Measurements from ENCODE around the gene CLDN12. TPM values are rescaled to one million over a fixed set of nuclear protein-coding genes. Genes with fewer than 3 reads are reported as not detected.

The CLDN12 gene
- total and polyA plus RNA-seq, 2 donors from 2014 or later, result 23.9 to 43.8 TPM

- Histone ChIP-seq H3K27me3 (ENCODE audit: control insufficient read depth, insufficient read depth, low read length) (no peaks in the 10 kb centered on the region), H3K9ac (ENCODE audit: low read length in 3 of 3) (no peak overlapping the region), H3K9me3 (ENCODE audit: control insufficient read depth in 2 of 3, insufficient read depth in 1 of 3, low read length in 3 of 3) (no peaks in the 10 kb centered on the region), H3K36me3 (ENCODE audit: control insufficient read depth in 2 of 3, insufficient read depth in 3 of 3, low read length in 3 of 3) (peaks cover 0 to 3% (median 2%) of the 10 kb centered on the region in 3 donors), H3K27ac (ENCODE audit: low read depth in 2 of 2, low read length in 2 of 2) (no peak overlapping the region), H3K4me1 (ENCODE audit: control insufficient read depth in 2 of 3, insufficient read depth in 2 of 3, low read depth in 1 of 3, low read length in 3 of 3) (no peaks in the 10 kb centered on the region), H3K4me3 (ENCODE audit: low read length in 3 of 3) (no peak overlapping the region)
- TF ChIP-seq CTCF (IDR thresholded peaks at IDR 0.05; ENCODE audit: borderline replicate concordance, extremely low read depth, insufficient read depth), result no peak
- DNase-seq (no peak), FAIRE-seq (no peak)
- intact Hi-C loops (cut with DNase I), result no loop called here
Observed at GRCh38 chr7:90404777-90405176, 1.5 kb downstream of the CLDN12 start.

- no peaks in the 10 kb centered on the region for H3K9me3 ChIP-seq (ENCODE audit: control insufficient read depth in 2 of 3, insufficient read depth in 1 of 3, low read length in 3 of 3)
- H3K9ac ChIP-seq (ENCODE audit: low read length in 3 of 3), result no peak overlapping the region
- H3K4me3 ChIP-seq (ENCODE audit: low read length in 3 of 3), result no peak overlapping the region
- peaks cover 0 to 6% (median 2%) of the 10 kb centered on the region in 3 donors for H3K36me3 ChIP-seq (ENCODE audit: control insufficient read depth in 2 of 3, insufficient read depth in 3 of 3, low read length in 3 of 3)
- DNase-seq (no peak), FAIRE-seq (no peak)
- no peaks in the 10 kb centered on the region for H3K27me3 ChIP-seq (ENCODE audit: control insufficient read depth, insufficient read depth, low read length)
- no peak overlapping the region for H3K27ac ChIP-seq (ENCODE audit: low read depth in 2 of 2, low read length in 2 of 2)
- intact Hi-C loops (cut with DNase I), result no loop called here
- no peak for TF ChIP-seq CTCF (IDR thresholded peaks at IDR 0.05; ENCODE audit: borderline replicate concordance, extremely low read depth, insufficient read depth)
- H3K4me1 ChIP-seq (ENCODE audit: control insufficient read depth in 2 of 3, insufficient read depth in 2 of 3, low read depth in 1 of 3, low read length in 3 of 3), result peaks cover 0 to 5% (median 0%) of the 10 kb centered on the region in 3 donors
Observed at GRCh38 chr7:90407484-90407821, 4.2 kb downstream of the CLDN12 start.

- H3K9me3 ChIP-seq (ENCODE audit: control insufficient read depth in 2 of 3, insufficient read depth in 1 of 3, low read length in 3 of 3), result no peaks in the 10 kb centered on the region
- peaks cover 0 to 13% (median 6%) of the 10 kb centered on the region in 3 donors for H3K36me3 ChIP-seq (ENCODE audit: control insufficient read depth in 2 of 3, insufficient read depth in 3 of 3, low read length in 3 of 3)
- peaks cover 0 to 10% (median 0%) of the 10 kb centered on the region in 3 donors for H3K4me1 ChIP-seq (ENCODE audit: control insufficient read depth in 2 of 3, insufficient read depth in 2 of 3, low read depth in 1 of 3, low read length in 3 of 3)
- no peaks in the 10 kb centered on the region for H3K27me3 ChIP-seq (ENCODE audit: control insufficient read depth, insufficient read depth, low read length)
- intact Hi-C loops (cut with DNase I), result no loop called here
- no peak overlapping the region for H3K9ac ChIP-seq (ENCODE audit: low read length in 3 of 3)
- no peak overlapping the region for H3K4me3 ChIP-seq (ENCODE audit: low read length in 3 of 3)
- H3K27ac ChIP-seq (ENCODE audit: low read depth in 2 of 2, low read length in 2 of 2), result no peak overlapping the region
- TF ChIP-seq CTCF (IDR thresholded peaks at IDR 0.05; ENCODE audit: borderline replicate concordance, extremely low read depth, insufficient read depth), result no peak
- FAIRE-seq (no peak), DNase-seq (no peak)
Observed at GRCh38 chr7:90408142-90408541, 4.9 kb downstream of the CLDN12 start.

- Histone ChIP-seq H3K9ac (ENCODE audit: low read length in 3 of 3) (no peak overlapping the region), H3K4me1 (ENCODE audit: control insufficient read depth in 2 of 3, insufficient read depth in 2 of 3, low read depth in 1 of 3, low read length in 3 of 3) (peaks cover 0 to 17% (median 0%) of the 10 kb centered on the region in 3 donors), H3K9me3 (ENCODE audit: control insufficient read depth in 2 of 3, insufficient read depth in 1 of 3, low read length in 3 of 3) (no peaks in the 10 kb centered on the region), H3K27ac (ENCODE audit: low read depth in 2 of 2, low read length in 2 of 2) (peak overlapping the region in 1 of 2 donors; percentile 25), H3K4me3 (ENCODE audit: low read length in 3 of 3) (no peak overlapping the region), H3K36me3 (ENCODE audit: control insufficient read depth in 2 of 3, insufficient read depth in 3 of 3, low read length in 3 of 3) (peaks cover 0 to 13% (median 8%) of the 10 kb centered on the region in 3 donors), H3K27me3 (ENCODE audit: control insufficient read depth, insufficient read depth, low read length) (no peaks in the 10 kb centered on the region)
- FAIRE-seq (no peak), DNase-seq (no peak)
- no peak for TF ChIP-seq CTCF (IDR thresholded peaks at IDR 0.05; ENCODE audit: borderline replicate concordance, extremely low read depth, insufficient read depth)
- intact Hi-C loops (cut with DNase I), result no loop called here
Observed at GRCh38 chr7:90409667-90410066, 6.4 kb downstream of the CLDN12 start.

All from kidney (tissue), 14 donors.